OCI-LY7 (cell line): ENCODE data around the gene SLC11A2. TPM values are rescaled to one million over a fixed set of nuclear protein-coding genes. Genes with fewer than 3 reads are reported as not detected.

ENCODE experiments used
- BruUV-seq: library from RNA; stranded (reverse); fragments of 400-500 nt; replicated peaks from 2 replicates; lab custom pipeline; 2021; lab: Mats Ljungman, UMichigan
- CTCF ChIA-PET: fragments of 300-600 bp; sonication (Branson Sonifier 250); formaldehyde crosslinking; loops from one replicate; lab custom pipeline; 2022; ENCODE audit warnings: antibody characterized with exemption; ENCODE audit not compliant: unreplicated experiment; lab: Charles Lee
- POLR2A ChIA-PET: fragments of 300-600 bp; sonication (Branson Sonifier 250); formaldehyde crosslinking; loops from one replicate; lab custom pipeline; 2022; ENCODE audit warnings: antibody characterized with exemption; lab: Charles Lee
- DNase-seq: peaks from one replicate; pipeline ENCODE4 v3.0.0-alpha.2; 2015; ENCODE audit warnings: low spot score
- H2AFZ ChIP-seq: fragments of 200-600 bp; sonication (generic), shearing (Covaris generic); 2 replicates; pipeline ENCODE4 v1.6.1; 2014; ENCODE audit warnings: mild to moderate bottlenecking, antibody characterized with exemption, low read length, moderate library complexity
- H3K27ac ChIP-seq: fragments of 200-600 bp; sonication (generic); 2 replicates; pipeline ENCODE4 v1.5.1; 2014; ENCODE audit warnings: mixed run types, low read depth, mild to moderate bottlenecking, moderate library complexity, low read length, inconsistent platforms; ENCODE audit not compliant: poor library complexity, severe bottlenecking
- H3K36me3 ChIP-seq: fragments of 200-600 bp; sonication (generic); 2 replicates; pipeline ENCODE4 v1.6.1; 2014; ENCODE audit warnings: mild to moderate bottlenecking, antibody characterized with exemption, low read length, moderate library complexity, mixed read lengths; ENCODE audit not compliant: insufficient read depth
- H3K4me1 ChIP-seq: fragments of 200-600 bp; sonication (generic); 2 replicates; pipeline ENCODE4 v1.5.1; 2014; ENCODE audit warnings: mild to moderate bottlenecking, low read length; ENCODE audit not compliant: insufficient read depth, poor library complexity, severe bottlenecking
- H3K4me2 ChIP-seq: fragments of 200-600 bp; sonication (generic); 2 replicates; pipeline ENCODE4 v1.6.1; 2014; ENCODE audit warnings: mild to moderate bottlenecking, low read length
- H3K4me3 ChIP-seq: fragments of 200-600 bp; sonication (generic); 2 replicates; pipeline ENCODE4 v1.5.1; 2014; ENCODE audit warnings: mild to moderate bottlenecking, low read depth, low read length; ENCODE audit not compliant: poor library complexity, severe bottlenecking
- H3K79me2 ChIP-seq: fragments of 200-600 bp; sonication (generic); 2 replicates; pipeline ENCODE4 v1.6.1; 2016; ENCODE audit warnings: low read depth, mild to moderate bottlenecking, low read length, moderate library complexity, mixed read lengths; ENCODE audit not compliant: insufficient read depth
- H3K9me2 ChIP-seq: fragments of 200-600 bp; sonication (generic); 2 replicates; pipeline ENCODE4 v1.6.1; 2016; ENCODE audit warnings: mild to moderate bottlenecking, low read length, mixed read lengths; ENCODE audit not compliant: insufficient read depth
- H3K9me3 ChIP-seq: fragments of 200-600 bp; sonication (generic); 2 replicates; pipeline ENCODE4 v1.6.1; 2014; ENCODE audit warnings: mild to moderate bottlenecking, mixed run types, low read length, mixed read lengths
- H4K20me1 ChIP-seq: fragments of 200-600 bp; sonication (generic); 2 replicates; pipeline ENCODE4 v1.6.1; 2014; ENCODE audit warnings: mild to moderate bottlenecking, antibody characterized with exemption, low read length, moderate library complexity, mixed read lengths; ENCODE audit not compliant: insufficient read depth
- CTCF ChIP-seq: fragments of 200-600 bp; sonication (generic); conservative IDR thresholded peaks from 2 replicates; pipeline ENCODE4 v1.5.1; 2014; ENCODE audit warnings: mild to moderate bottlenecking, antibody characterized with exemption, low read length, moderate library complexity, mixed read lengths
- EZH2phosphoT487 ChIP-seq: fragments of 200-600 bp; sonication (generic); IDR thresholded peaks from 2 replicates; pipeline ENCODE4 v1.6.1; 2018; ENCODE audit warnings: low read depth, borderline replicate concordance, mild to moderate bottlenecking, mixed run types, antibody characterized with exemption, low read length, moderate library complexity, mixed read lengths
- intact Hi-C: fragments of 100-400 bp; cut with micrococcal nuclease; formaldehyde crosslinking; loops from one replicate; pipeline ENCODE4 v1.10.0; 2022; ENCODE audit not compliant: unreplicated experiment
- total RNA-seq, 2 experiments: library from RNA; depleted of rRNA in 1 of 2; stranded (reverse); fragments of >200 nt in 1 of 2; shearing (Covaris generic) in 1 of 2; gene quantifications; 2 replicates each; pipeline ENCODE4 v1.2.3, GENCODE V29; 2014 to 2022

The SLC11A2 gene
- total RNA-seq, 2 experiments from 2014 or later, result 35.0 to 43.6 TPM

GRCh38 chr12:50991291-50991690 lies 34.9 kb downstream of the SLC11A2 start:
- POLR2A ChIA-PET, result interaction anchor here (0.6 kb wide), 1 partner anchor 47 kb away, joined by 3 read pairs; no protein-coding TSS in a partner anchor
- TF ChIP-seq EZH2phosphoT487 (no peak), CTCF (no peak)

GRCh38 chr12:50990791-50991190 lies 35.4 kb downstream of the SLC11A2 start:
- intact Hi-C loops, result no loop called here
- H3K36me3 ChIP-seq, result peaks cover 76% of the 10 kb centered on the region
- POLR2A ChIA-PET, result no interaction called here
- H3K9me2 ChIP-seq, result no peaks in the 10 kb centered on the region
- no peak overlapping the region for H2AFZ ChIP-seq
- TF ChIP-seq EZH2phosphoT487, result no peak
- no peak for TF ChIP-seq CTCF
- DNase-seq, result no peak
- H3K9me3 ChIP-seq, result no peaks in the 10 kb centered on the region
- H3K4me2 ChIP-seq, result no peak overlapping the region
- no peak overlapping the region for H3K27ac ChIP-seq
- no peaks in the 10 kb centered on the region for H3K4me1 ChIP-seq
- H3K4me3 ChIP-seq, result no peak overlapping the region
- no peaks in the 10 kb centered on the region for H3K79me2 ChIP-seq
- no peaks in the 10 kb centered on the region for H4K20me1 ChIP-seq
- BruUV-seq, result no TSS peak
- CTCF ChIA-PET, result no interaction called here

More at GRCh38 chr12:50991291-50991690, 34.9 kb downstream of the SLC11A2 start:
- BruUV-seq, result no TSS peak
- intact Hi-C loops, result no loop called here
- Histone ChIP-seq H3K79me2 (no peaks in the 10 kb centered on the region), H3K4me1 (no peaks in the 10 kb centered on the region), H3K36me3 (peaks cover 80% of the 10 kb centered on the region), H4K20me1 (no peaks in the 10 kb centered on the region), H3K9me3 (no peaks in the 10 kb centered on the region), H3K4me2 (no peak overlapping the region), H2AFZ (no peak overlapping the region), H3K9me2 (no peaks in the 10 kb centered on the region), H3K4me3 (no peak overlapping the region), H3K27ac (no peak overlapping the region)
- DNase-seq, result no peak
- CTCF ChIA-PET, result no interaction called here

- CTCF ChIA-PET, result no interaction called here
- POLR2A ChIA-PET, result interaction anchor here (0.6 to 1.0 kb wide), 2 partner anchors 10 to 20 kb away, joined by 3 read pairs; no protein-coding TSS in a partner anchor
Measured at GRCh38 chr12:50990147-50990727, 35.9 kb downstream of the SLC11A2 start.

More at GRCh38 chr12:50990147-50990727, 35.9 kb downstream of the SLC11A2 start:
- Histone ChIP-seq H3K4me3 (no peak overlapping the region), H2AFZ (no peak overlapping the region), H3K27ac (no peak overlapping the region), H3K9me3 (no peaks in the 10 kb centered on the region), H3K79me2 (no peaks in the 10 kb centered on the region), H3K9me2 (no peaks in the 10 kb centered on the region), H3K4me1 (no peaks in the 10 kb centered on the region), H3K36me3 (peaks cover 70% of the 10 kb centered on the region), H4K20me1 (no peaks in the 10 kb centered on the region), H3K4me2 (no peak overlapping the region)
- DNase-seq, result no peak
- intact Hi-C loops, result no loop called here
- BruUV-seq, result no TSS peak
- no peak for TF ChIP-seq EZH2phosphoT487
- TF ChIP-seq CTCF, result no peak
